Measurements from ENCODE around the gene SGO1. TPM values are rescaled to one million over a fixed set of nuclear protein-coding genes. Genes with fewer than 3 reads are reported as not detected.

Gene SGO1
- total RNA-seq, 3 donors from 2014 or later, result 1.6 to 6.6 (median 2.1) TPM

DNA sequence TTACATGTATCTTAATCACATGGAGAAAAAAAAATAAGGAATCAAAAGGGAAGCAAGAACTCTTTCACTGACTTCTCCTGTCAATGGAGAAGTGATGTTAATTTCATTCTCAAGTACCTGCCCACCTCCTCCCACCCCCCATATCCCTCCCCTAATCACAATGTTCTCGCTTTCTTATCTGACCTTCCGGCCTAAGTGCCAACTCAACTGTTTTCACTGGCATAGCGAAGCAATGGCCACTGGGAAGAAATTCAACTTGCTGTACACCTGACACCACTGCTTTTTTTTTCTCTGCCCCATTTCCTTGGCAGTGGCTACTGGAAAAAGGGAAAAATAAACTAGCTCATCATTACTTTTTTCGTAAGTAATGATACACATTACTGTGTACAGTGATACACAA is 3.8 kb downstream of the SGO1 start:
- Histone ChIP-seq H3K4me3 (no peak overlapping the region), H3K36me3 (ENCODE audit: low read depth) (no peaks in the 10 kb centered on the region), H3K9me3 (no peaks in the 10 kb centered on the region), H3K4me1 (ENCODE audit: low read depth) (peaks cover 10% of the 10 kb centered on the region)
- intact Hi-C loops (cut with DNase I, micrococcal nuclease), result no loop called here
- DNase-seq, result no peak
- no peak for ATAC-seq
- TF ChIP-seq, protein P1, sequence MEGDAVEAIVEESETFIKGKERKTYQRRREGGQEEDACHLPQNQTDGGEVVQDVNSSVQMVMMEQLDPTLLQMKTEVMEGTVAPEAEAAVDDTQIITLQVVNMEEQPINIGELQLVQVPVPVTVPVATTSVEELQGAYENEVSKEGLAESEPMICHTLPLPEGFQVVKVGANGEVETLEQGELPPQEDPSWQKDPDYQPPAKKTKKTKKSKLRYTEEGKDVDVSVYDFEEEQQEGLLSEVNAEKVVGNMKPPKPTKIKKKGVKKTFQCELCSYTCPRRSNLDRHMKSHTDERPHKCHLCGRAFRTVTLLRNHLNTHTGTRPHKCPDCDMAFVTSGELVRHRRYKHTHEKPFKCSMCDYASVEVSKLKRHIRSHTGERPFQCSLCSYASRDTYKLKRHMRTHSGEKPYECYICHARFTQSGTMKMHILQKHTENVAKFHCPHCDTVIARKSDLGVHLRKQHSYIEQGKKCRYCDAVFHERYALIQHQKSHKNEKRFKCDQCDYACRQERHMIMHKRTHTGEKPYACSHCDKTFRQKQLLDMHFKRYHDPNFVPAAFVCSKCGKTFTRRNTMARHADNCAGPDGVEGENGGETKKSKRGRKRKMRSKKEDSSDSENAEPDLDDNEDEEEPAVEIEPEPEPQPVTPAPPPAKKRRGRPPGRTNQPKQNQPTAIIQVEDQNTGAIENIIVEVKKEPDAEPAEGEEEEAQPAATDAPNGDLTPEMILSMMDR (IDR thresholded peaks at IDR 0.05), result no peak

DNA sequence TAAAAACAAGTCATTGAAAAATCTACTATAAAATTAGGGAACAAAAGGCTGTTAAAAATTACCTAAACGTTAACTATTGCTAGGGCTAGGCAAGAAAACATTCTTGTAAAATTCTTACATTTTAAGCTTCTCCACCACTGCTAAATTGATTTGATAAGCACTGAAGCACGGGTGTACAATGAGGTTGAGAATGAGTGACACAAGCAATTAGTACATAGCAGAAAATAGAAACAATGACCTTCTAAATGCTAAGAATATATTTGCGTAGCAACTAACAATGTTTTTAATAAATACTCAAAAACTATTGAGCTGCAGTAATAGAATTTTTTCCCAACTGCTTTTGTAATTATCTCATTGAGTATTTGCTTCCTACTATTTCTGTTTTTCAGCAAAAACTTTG is 4.7 kb downstream of the SGO1 start:
- ATAC-seq (no peak), DNase-seq (no peak)
- intact Hi-C loops (cut with DNase I, micrococcal nuclease), result no loop called here
- Histone ChIP-seq H3K9me3 (no peaks in the 10 kb centered on the region), H3K36me3 (ENCODE audit: low read depth) (no peaks in the 10 kb centered on the region), H3K4me3 (no peak overlapping the region), H3K4me1 (ENCODE audit: low read depth) (peaks cover 4% of the 10 kb centered on the region)
- TF ChIP-seq, protein P1 (IDR thresholded peaks at IDR 0.05), result no peak

DNA sequence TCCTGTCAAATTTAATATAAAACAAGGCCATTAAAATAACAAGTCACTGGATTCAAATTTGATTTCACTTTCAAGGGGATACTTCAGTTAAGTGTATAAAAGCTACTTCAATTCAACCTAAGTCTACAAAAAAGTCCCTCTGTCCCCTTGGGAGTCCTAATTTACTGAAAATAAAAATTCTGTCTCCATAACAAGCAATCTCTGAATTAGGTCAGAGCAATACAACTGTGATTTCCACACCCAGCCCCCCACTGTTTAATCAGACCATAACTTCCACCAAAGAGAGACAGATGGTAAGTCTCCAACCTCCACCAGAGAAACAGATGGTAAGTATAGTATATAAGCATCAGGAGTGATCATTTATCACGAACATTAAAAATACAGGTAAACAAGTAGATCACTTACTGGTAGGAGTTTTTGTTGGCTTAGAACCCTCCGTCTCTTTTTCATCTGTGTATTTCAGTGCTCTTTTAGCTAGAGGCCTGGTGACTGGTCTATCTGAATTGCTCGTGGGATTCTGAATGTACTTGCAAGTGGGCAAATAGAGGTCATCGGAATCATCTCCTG is 12.1 kb downstream of the SGO1 start:
- DNase-seq (peak in 1 of 3 donors; percentile 5), ATAC-seq (peak; percentile 44)
- TF ChIP-seq, protein P1 (IDR thresholded peaks at IDR 0.05), result no peak
- Histone ChIP-seq H3K36me3 (ENCODE audit: low read depth) (no peaks in the 10 kb centered on the region), H3K4me3 (no peak overlapping the region), H3K9me3 (no peaks in the 10 kb centered on the region), H3K4me1 (ENCODE audit: low read depth) (no peaks in the 10 kb centered on the region)
- intact Hi-C loops (cut with DNase I, micrococcal nuclease), result no loop called here

DNA sequence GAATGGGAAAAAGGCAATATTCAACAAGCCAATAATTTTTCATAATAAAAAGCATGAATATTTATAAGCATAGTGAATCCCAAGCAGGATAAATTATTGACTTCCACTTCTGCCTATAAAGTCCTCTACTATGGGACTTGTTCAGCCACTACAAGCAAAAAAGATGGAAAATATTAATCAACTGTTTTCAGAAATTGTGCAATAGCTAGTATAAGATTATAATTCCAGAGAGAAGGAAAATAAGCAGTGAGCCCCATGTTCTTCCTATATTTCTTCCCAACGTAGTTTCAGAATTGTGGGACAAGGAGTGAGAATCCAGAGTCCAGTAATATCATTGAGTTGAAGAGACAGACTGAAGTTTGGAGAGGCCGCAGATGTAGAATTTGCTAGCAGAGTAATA is 24.3 kb downstream of the SGO1 start:
- H3K9me3 ChIP-seq, result no peaks in the 10 kb centered on the region
- DNase-seq (no peak), ATAC-seq (no peak)
- no peaks in the 10 kb centered on the region for H3K36me3 ChIP-seq (ENCODE audit: low read depth)
- TF ChIP-seq, protein P1 (IDR thresholded peaks at IDR 0.05), result no peak
- H3K4me1 ChIP-seq (ENCODE audit: low read depth), result no peaks in the 10 kb centered on the region
- intact Hi-C loops (cut with DNase I, micrococcal nuclease), result no loop called here
- no peak overlapping the region for H3K4me3 ChIP-seq

DNA sequence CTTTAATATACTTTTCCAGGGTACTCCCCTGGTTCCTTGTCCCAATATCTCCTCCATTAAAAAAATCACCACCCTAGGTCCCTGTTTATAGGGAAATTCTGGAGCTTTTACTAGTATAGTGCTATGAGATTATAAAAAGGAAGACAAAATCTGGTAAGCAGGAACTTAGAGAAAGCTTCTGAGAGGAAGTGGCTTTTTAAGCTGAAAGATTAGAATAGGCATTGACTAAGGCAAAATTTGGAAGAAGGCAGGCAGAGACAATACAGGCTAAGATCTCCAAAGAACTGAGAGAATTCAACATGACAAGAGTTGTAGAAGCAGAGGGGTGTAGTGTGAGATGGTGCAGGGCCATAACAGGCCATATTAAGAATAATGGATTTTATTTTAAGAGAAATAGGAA is 25.8 kb downstream of the SGO1 start:
- no peaks in the 10 kb centered on the region for H3K36me3 ChIP-seq (ENCODE audit: low read depth)
- ATAC-seq, result no peak
- no peaks in the 10 kb centered on the region for H3K9me3 ChIP-seq
- no peaks in the 10 kb centered on the region for H3K4me1 ChIP-seq (ENCODE audit: low read depth)
- intact Hi-C loops (cut with DNase I, micrococcal nuclease), result no loop called here
- TF ChIP-seq, protein P1 (IDR thresholded peaks at IDR 0.05), result no peak
- DNase-seq, result no peak
- no peak overlapping the region for H3K4me3 ChIP-seq

DNA sequence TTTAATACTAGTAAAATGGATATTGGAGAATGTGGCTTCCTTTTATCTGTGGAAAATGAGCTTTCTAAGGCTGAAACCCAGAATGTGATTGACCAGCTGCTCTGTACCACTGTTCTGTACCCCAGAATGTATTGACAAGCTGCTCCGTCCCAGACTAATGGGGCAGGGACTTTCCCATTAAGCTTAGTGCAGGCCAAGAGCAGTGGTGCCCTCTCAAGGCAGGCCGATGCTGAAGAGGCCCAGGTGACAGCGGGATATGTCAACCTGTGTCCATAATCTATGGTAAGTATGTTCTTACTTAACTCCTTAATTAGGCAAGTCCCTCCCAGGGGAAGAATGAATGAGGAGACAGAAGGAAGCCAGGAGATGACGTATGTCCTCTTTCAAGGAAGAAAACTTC is 31.1 kb downstream of the SGO1 start:
- TF ChIP-seq, protein P1 (IDR thresholded peaks at IDR 0.05), result no peak
- H3K4me1 ChIP-seq (ENCODE audit: low read depth), result no peaks in the 10 kb centered on the region
- H3K36me3 ChIP-seq (ENCODE audit: low read depth), result no peaks in the 10 kb centered on the region
- no peak overlapping the region for H3K4me3 ChIP-seq
- intact Hi-C loops (cut with DNase I, micrococcal nuclease), result no loop called here
- DNase-seq (no peak), ATAC-seq (no peak)
- H3K9me3 ChIP-seq, result no peaks in the 10 kb centered on the region
